ENCODE measurements around the gene RASL10A.

GRCh38 chr22:29308791-29309262 lies 6.7 kb downstream of the RASL10A start:
- TF ChIP-seq, protein P1, sequence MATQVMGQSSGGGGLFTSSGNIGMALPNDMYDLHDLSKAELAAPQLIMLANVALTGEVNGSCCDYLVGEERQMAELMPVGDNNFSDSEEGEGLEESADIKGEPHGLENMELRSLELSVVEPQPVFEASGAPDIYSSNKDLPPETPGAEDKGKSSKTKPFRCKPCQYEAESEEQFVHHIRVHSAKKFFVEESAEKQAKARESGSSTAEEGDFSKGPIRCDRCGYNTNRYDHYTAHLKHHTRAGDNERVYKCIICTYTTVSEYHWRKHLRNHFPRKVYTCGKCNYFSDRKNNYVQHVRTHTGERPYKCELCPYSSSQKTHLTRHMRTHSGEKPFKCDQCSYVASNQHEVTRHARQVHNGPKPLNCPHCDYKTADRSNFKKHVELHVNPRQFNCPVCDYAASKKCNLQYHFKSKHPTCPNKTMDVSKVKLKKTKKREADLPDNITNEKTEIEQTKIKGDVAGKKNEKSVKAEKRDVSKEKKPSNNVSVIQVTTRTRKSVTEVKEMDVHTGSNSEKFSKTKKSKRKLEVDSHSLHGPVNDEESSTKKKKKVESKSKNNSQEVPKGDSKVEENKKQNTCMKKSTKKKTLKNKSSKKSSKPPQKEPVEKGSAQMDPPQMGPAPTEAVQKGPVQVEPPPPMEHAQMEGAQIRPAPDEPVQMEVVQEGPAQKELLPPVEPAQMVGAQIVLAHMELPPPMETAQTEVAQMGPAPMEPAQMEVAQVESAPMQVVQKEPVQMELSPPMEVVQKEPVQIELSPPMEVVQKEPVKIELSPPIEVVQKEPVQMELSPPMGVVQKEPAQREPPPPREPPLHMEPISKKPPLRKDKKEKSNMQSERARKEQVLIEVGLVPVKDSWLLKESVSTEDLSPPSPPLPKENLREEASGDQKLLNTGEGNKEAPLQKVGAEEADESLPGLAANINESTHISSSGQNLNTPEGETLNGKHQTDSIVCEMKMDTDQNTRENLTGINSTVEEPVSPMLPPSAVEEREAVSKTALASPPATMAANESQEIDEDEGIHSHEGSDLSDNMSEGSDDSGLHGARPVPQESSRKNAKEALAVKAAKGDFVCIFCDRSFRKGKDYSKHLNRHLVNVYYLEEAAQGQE (IDR thresholded peaks at IDR 0.05; ENCODE audit: insufficient read depth in 1 of 2, low read depth in 2 of 2, low read length in 2 of 2), result no peak
- TF ChIP-seq POLR2AphosphoS5 (IDR thresholded peaks at IDR 0.05; ENCODE audit: low read depth, low read length), result no peak
- no peak for TF ChIP-seq SIN3A (IDR thresholded peaks at IDR 0.05; ENCODE audit: borderline replicate concordance, insufficient read depth, low read length)

All from PFSK-1 (cell line).